ENCODE data around the gene MORC3.

The MORC3 gene

DNA sequence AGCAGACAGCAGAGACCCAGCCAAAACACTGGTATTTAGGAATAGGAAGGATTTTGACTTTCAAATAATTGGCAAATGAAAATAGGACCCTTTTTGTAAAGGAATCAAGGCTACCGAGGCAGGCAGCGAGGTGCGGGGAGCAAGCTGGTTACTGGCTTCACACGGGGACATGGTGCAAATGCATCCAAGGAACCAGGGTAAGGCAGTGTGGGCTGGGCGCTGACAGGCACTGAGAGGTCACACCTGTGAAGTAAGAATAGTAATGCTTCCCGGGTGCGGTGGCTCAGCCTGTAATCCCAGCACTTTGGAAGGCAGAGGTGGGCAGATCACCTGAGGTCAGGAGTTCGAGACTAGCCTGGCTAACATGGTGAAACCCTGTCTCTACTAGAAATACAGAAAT lies 80.7 kb downstream of the MORC3 start:
- Histone ChIP-seq H3K4me2 (ENCODE audit: low read length) (no peak overlapping the region), H3K27ac (ENCODE audit: low read depth, low read length) (no peak overlapping the region), H4K20me1 (ENCODE audit: control insufficient read depth, insufficient read depth, low read depth, low read length) (no peaks in the 10 kb centered on the region), H3K27me3 (ENCODE audit: control insufficient read depth, low read length) (no peaks in the 10 kb centered on the region), H3K79me2 (ENCODE audit: control insufficient read depth, low read length) (no peaks in the 10 kb centered on the region), H3K9me2 (replicated peaks; ENCODE audit: control insufficient read depth, low read length) (no peaks in the 10 kb centered on the region), H3K4me3 (ENCODE audit: low read length) (no peak overlapping the region), H3K4me1 (ENCODE audit: control insufficient read depth, low read length) (no peaks in the 10 kb centered on the region), H3K36me3 (ENCODE audit: control insufficient read depth, low read length) (peaks cover 47% of the 10 kb centered on the region), H3F3A (ENCODE audit: control insufficient read depth, insufficient read depth) (no peaks in the 10 kb centered on the region), H3K9me3 (ENCODE audit: control insufficient read depth, insufficient read depth, low read length) (no peaks in the 10 kb centered on the region)
- TF ChIP-seq CTCF (IDR thresholded peaks at IDR 0.05; ENCODE audit: low read depth, low read length, poor library complexity, severe bottlenecking) (no peak), EZH2phosphoT487 (IDR thresholded peaks at IDR 0.05; ENCODE audit: borderline replicate concordance, low read length) (no peak)

DNA sequence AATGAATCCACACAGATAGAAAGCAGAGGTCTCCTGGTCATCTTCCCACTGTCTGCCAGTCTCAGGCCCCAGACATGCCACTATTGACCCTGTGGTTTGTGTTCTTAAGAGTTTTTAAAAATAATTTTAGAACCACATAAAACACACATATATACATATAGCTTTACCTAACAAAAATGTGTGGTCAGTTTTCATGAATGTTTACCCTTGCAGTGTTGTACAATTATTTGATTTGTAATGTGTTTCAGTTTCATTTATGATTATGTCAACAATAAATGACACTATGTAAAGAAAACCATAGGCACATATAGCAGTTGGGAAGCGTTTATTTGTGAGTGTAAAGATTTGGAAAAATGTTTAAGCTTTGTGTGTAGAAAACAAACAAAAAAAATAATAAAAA lies 82.3 kb downstream of the MORC3 start:
- no peaks in the 10 kb centered on the region for H3K27me3 ChIP-seq (ENCODE audit: control insufficient read depth, low read length)
- H3K79me2 ChIP-seq (ENCODE audit: control insufficient read depth, low read length) = no peaks in the 10 kb centered on the region
- TF ChIP-seq EZH2phosphoT487 (IDR thresholded peaks at IDR 0.05; ENCODE audit: borderline replicate concordance, low read length) (no peak), CTCF (IDR thresholded peaks at IDR 0.05; ENCODE audit: low read depth, low read length, poor library complexity, severe bottlenecking) (no peak)
- H3K4me1 ChIP-seq (ENCODE audit: control insufficient read depth, low read length) = no peaks in the 10 kb centered on the region
- no peaks in the 10 kb centered on the region for H3F3A ChIP-seq (ENCODE audit: control insufficient read depth, insufficient read depth)
- H3K9me2 ChIP-seq (replicated peaks; ENCODE audit: control insufficient read depth, low read length) = no peaks in the 10 kb centered on the region
- H3K36me3 ChIP-seq (ENCODE audit: control insufficient read depth, low read length) = peaks cover 44% of the 10 kb centered on the region
- no peaks in the 10 kb centered on the region for H4K20me1 ChIP-seq (ENCODE audit: control insufficient read depth, insufficient read depth, low read depth, low read length)
- H3K4me3 ChIP-seq (ENCODE audit: low read length) = no peak overlapping the region
- H3K9me3 ChIP-seq (ENCODE audit: control insufficient read depth, insufficient read depth, low read length) = no peaks in the 10 kb centered on the region
- no peak overlapping the region for H3K4me2 ChIP-seq (ENCODE audit: low read length)
- no peak overlapping the region for H3K27ac ChIP-seq (ENCODE audit: low read depth, low read length)

DNA sequence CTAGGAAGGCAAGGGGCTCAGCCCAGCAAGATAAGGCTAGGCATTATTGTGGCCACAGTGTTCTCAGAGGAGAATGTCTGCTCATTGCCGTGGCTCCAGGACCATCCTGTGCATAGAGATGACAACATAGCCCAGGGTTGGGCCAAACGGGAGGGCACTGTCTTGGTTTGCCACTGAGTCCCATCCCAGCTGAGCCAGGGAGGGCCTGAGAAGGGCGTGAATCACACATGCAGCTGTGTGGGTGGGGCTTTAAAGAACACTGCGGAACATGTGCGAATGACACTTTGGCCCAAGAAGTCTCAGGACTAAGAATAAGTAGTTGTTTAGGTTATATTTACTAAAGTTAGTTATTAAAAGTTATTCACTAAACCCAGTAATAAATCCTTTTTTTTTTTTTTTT lies 83.7 kb downstream of the MORC3 start:
- Histone ChIP-seq H3K36me3 (ENCODE audit: control insufficient read depth, low read length) (peaks cover 46% of the 10 kb centered on the region), H3K9me3 (ENCODE audit: control insufficient read depth, insufficient read depth, low read length) (no peaks in the 10 kb centered on the region), H3K27ac (ENCODE audit: low read depth, low read length) (no peak overlapping the region)

More for the DNA sequence above, 83.7 kb downstream of the MORC3 start:
- H3K27me3 ChIP-seq (ENCODE audit: control insufficient read depth, low read length) = no peaks in the 10 kb centered on the region
- no peak overlapping the region for H3K4me2 ChIP-seq (ENCODE audit: low read length)
- H3F3A ChIP-seq (ENCODE audit: control insufficient read depth, insufficient read depth) = no peaks in the 10 kb centered on the region
- H4K20me1 ChIP-seq (ENCODE audit: control insufficient read depth, insufficient read depth, low read depth, low read length) = no peaks in the 10 kb centered on the region
- H3K4me1 ChIP-seq (ENCODE audit: control insufficient read depth, low read length) = no peaks in the 10 kb centered on the region
- TF ChIP-seq EZH2phosphoT487 (IDR thresholded peaks at IDR 0.05; ENCODE audit: borderline replicate concordance, low read length) (no peak), CTCF (IDR thresholded peaks at IDR 0.05; ENCODE audit: low read depth, low read length, poor library complexity, severe bottlenecking) (no peak)
- no peaks in the 10 kb centered on the region for H3K9me2 ChIP-seq (replicated peaks; ENCODE audit: control insufficient read depth, low read length)
- H3K79me2 ChIP-seq (ENCODE audit: control insufficient read depth, low read length) = no peaks in the 10 kb centered on the region
- H3K4me3 ChIP-seq (ENCODE audit: low read length) = no peak overlapping the region
